K562 (cell line): ENCODE measurements around the gene PIGL. TPM values are rescaled to one million over a fixed set of nuclear protein-coding genes. Genes with fewer than 3 reads are reported as not detected.

ENCODE experiments used
- CHD4 ChIP-seq: fragments of 200-600 bp; sonication (generic); IDR thresholded peaks from 3 replicates; pipeline ENCODE4 v1.6.1; 2012; ENCODE audit warnings: low read depth, mild to moderate bottlenecking, mixed read lengths, low read length, inconsistent platforms; ENCODE audit not compliant: insufficient read depth, insufficient replicate concordance, poor library complexity, severe bottlenecking
- ERF ChIP-seq: fragments of 450-650 bp; formaldehyde crosslinking; IDR thresholded peaks from 2 replicates; pipeline ENCODE4 v1.4.0; 2020; ENCODE audit warnings: mild to moderate bottlenecking, mixed read lengths
- ETV5 ChIP-seq: sonication (generic); formaldehyde crosslinking; IDR thresholded peaks from 2 replicates; pipeline ENCODE4 v1.4.0; 2020; ENCODE audit warnings: low read depth, mild to moderate bottlenecking, missing genetic modification reagents
- FOXP1 ChIP-seq: sonication (generic); formaldehyde crosslinking; IDR thresholded peaks from 2 replicates; pipeline ENCODE4 v1.8.0; 2022; ENCODE audit warnings: mild to moderate bottlenecking, missing genetic modification reagents
- GABPB1 ChIP-seq: sonication (generic); formaldehyde crosslinking; IDR thresholded peaks from 2 replicates; pipeline ENCODE4 v1.8.0; 2022; ENCODE audit warnings: mild to moderate bottlenecking, missing genetic modification reagents
- MTF1 ChIP-seq: fragments of 250-450 bp; sonication (Bioruptor Pico); IDR thresholded peaks from 2 replicates; pipeline ENCODE4 v1.9.0; 2021; ENCODE audit warnings: moderate library complexity, mild to moderate bottlenecking, inconsistent platforms, borderline replicate concordance
- NR3C1 ChIP-seq: sonication (generic); formaldehyde crosslinking; IDR thresholded peaks from 2 replicates; pipeline ENCODE4 v1.8.1; 2022; ENCODE audit warnings: missing genetic modification reagents
- PRPF4 ChIP-seq: fragments of 200-400 bp; formaldehyde crosslinking; IDR thresholded peaks from one replicate; pipeline ENCODE4 v1.6.1; 2017; ENCODE audit warnings: low read length, low read depth, mild to moderate bottlenecking; ENCODE audit not compliant: insufficient read depth, poor library complexity, severe bottlenecking
- PTRF ChIP-seq: fragments of 450-650 bp; IDR thresholded peaks from 2 replicates; pipeline ENCODE4 v1.6.1; 2016; ENCODE audit warnings: mild to moderate bottlenecking, missing genetic modification characterization, missing compliant biosample characterization
- SREBF1 ChIP-seq: fragments of 150-350 bp; IDR thresholded peaks from 2 replicates; pipeline ENCODE4 v1.6.1; 2014; ENCODE audit warnings: antibody characterized with exemption, low read depth, low read length, borderline replicate concordance
- SRF ChIP-seq, 2 experiments: fragments of 250-450, 450-650 bp in 1 of 2; sonication (Bioruptor Pico) in 1 of 2; sonication (generic) in 1 of 2; formaldehyde crosslinking; IDR thresholded peaks; 2 replicates each; pipeline versions ENCODE4 v1.5.0 to v1.5.1; 2020 to 2022; ENCODE audit warnings: mild to moderate bottlenecking in 1 of 2, missing genetic modification reagents in 1 of 2
- THRAP3 ChIP-seq: fragments of 450-650 bp; IDR thresholded peaks from 2 replicates; pipeline ENCODE4 v1.6.1; 2016; ENCODE audit warnings: mild to moderate bottlenecking, inconsistent platforms, borderline replicate concordance
- ZBTB8A ChIP-seq: fragments of 450-650 bp; IDR thresholded peaks from 2 replicates; pipeline ENCODE4 v1.6.1; 2018; ENCODE audit warnings: mild to moderate bottlenecking, moderate library complexity; ENCODE audit not compliant: partially characterized antibody
- ZFP30 ChIP-seq: fragments of 250-450 bp; sonication (Bioruptor Pico); IDR thresholded peaks from 2 replicates; pipeline ENCODE4 v1.8.0; 2022; ENCODE audit warnings: moderate library complexity, mild to moderate bottlenecking, inconsistent platforms, borderline replicate concordance
- ZFP36 ChIP-seq: fragments of 150-350 bp; IDR thresholded peaks from 2 replicates; pipeline ENCODE4 v1.6.1; 2018; ENCODE audit warnings: low read length, low read depth; ENCODE audit not compliant: partially characterized antibody
- ZNF146 ChIP-seq: IDR thresholded peaks from one replicate; pipeline ENCODE4 v1.6.1; 2018; ENCODE audit warnings: missing compliant biosample characterization; ENCODE audit not compliant: unreplicated experiment
- ZNF561 ChIP-seq: fragments of 450-650 bp; formaldehyde crosslinking; conservative IDR thresholded peaks from 2 replicates; pipeline ENCODE4 v1.4.0; 2020; ENCODE audit warnings: mild to moderate bottlenecking, moderate library complexity
- ZNF696 ChIP-seq: fragments of 250-450 bp; sonication (Bioruptor Pico); conservative IDR thresholded peaks from 2 replicates; pipeline ENCODE4 v1.4.0; 2020; ENCODE audit warnings: mild to moderate bottlenecking, moderate library complexity
- polyA plus RNA-seq, 8 experiments: library from polyadenylated mRNA; depleted of rRNA in 4 of 8; stranded (reverse) in 5 of 8; unstranded in 3 of 8; fragments of >200 nt; fragmentation: Nextera tagmentation in 2 of 8; fragmentation: Illumina TruSeq in 1 of 8; extraction: Ambion mirVana in 2 of 8; extraction: Trizol in 1 of 8; gene quantifications; 2 replicates each; pipeline versions ENCODE4 v1.2.1 to v1.2.3, GENCODE V29; 2011 to 2014; ENCODE audit warnings: inconsistent platforms in 1 of 8, missing spikeins in 1 of 8
- total RNA-seq, 7 experiments: library from RNA; depleted of rRNA in 6 of 7; stranded (reverse); fragments of >200 nt in 6 of 7; fragmentation: Illumina TruSeq in 2 of 7; extraction: Trizol in 2 of 7; gene quantifications; 2 replicates each; pipeline versions ENCODE4 v1.2.1 to v1.2.3, GENCODE V29; 2011 to 2021; ENCODE audit warnings: low replicate concordance in 1 of 7
- TF ChIP-seq, protein P1 (sequence below): fragments of 450-650 bp; IDR thresholded peaks from 2 replicates; pipeline ENCODE4 v1.6.1; 2016; ENCODE audit warnings: antibody characterized with exemption
- TF ChIP-seq, protein P2 (sequence below): fragments of 450-650 bp; IDR thresholded peaks from 2 replicates; pipeline ENCODE4 v1.6.1; 2017; ENCODE audit warnings: antibody characterized with exemption, mild to moderate bottlenecking
- TF ChIP-seq, protein P3 (sequence below): sonication (generic); formaldehyde crosslinking; IDR thresholded peaks from 2 replicates; pipeline ENCODE4 v1.8.1; 2022; ENCODE audit warnings: missing genetic modification reagents

The PIGL gene
- total and polyA plus RNA-seq, 9 of the 15 experiments (the other 6 are each of a cell fraction or from before 2014, with no cell fraction given): 19.9 to 55.3 (median 29.6) TPM

DNA sequence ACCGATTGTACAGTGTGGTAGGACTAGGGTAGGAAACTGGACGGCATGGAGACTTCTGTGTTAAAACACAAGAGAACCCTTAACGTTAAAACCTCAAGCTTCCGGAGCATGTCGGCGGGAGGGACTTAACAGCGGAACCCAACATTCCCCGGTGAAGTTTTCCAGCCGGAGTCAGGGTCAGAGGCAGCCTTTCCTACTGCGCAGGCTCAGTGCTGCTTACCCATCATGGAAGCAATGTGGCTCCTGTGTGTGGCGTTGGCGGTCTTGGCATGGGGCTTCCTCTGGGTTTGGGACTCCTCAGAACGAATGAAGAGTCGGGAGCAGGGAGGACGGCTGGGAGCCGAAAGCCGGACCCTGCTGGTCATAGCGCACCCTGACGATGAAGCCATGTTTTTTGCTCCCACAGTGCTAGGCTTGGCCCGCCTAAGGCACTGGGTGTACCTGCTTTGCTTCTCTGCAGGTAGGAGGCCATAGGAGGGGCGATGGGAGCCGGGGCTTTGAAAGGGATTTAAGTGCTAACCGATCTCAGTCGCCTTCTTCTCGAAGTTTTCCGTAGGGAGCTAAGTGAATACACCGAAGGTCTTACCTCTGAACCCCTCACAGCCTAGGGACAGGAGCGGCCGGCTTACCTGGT lies at the start of gene PIGL (continued):
- no peak for TF ChIP-seq ZFP30 (CRISPR knock-in tag)
- 0 out of 2 replicates have a peak, but pooled peaks have one; percentile 48 for TF ChIP-seq FOXP1 (CRISPR knock-in tag)
- TF ChIP-seq ZFP36: no peak
- no peak for TF ChIP-seq PTRF (tag)
- no peak for TF ChIP-seq ZNF696
- no peak for TF ChIP-seq PRPF4
- TF ChIP-seq NR3C1: no peak
- peak; percentile 93 for TF ChIP-seq ETV5 (CRISPR knock-in tag)
- no peak for TF ChIP-seq ERF (CRISPR knock-in tag)
- TF ChIP-seq SREBF1: no peak
- no peak for TF ChIP-seq THRAP3
- TF ChIP-seq, protein P1, sequence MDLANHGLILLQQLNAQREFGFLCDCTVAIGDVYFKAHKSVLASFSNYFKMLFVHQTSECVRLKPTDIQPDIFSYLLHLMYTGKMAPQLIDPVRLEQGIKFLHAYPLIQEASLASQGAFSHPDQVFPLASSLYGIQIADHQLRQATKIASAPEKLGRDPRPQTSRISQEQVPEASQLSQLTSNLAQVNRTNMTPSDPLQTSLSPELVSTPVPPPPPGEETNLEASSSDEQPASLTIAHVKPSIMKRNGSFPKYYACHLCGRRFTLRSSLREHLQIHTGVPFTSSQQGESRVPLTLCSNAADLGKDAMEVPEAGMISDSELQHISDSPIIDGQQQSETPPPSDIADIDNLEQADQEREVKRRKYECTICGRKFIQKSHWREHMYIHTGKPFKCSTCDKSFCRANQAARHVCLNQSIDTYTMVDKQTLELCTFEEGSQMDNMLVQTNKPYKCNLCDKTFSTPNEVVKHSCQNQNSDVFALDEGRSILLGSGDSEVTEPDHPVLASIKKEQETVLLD: peak; percentile 51; the same call in 1 of the 2 replicates
- TF ChIP-seq GABPB1: peak; percentile 95
- no peak for TF ChIP-seq SRF (CRISPR knock-in tag; IDR thresholded peaks at IDR 0.05)
- no peak for TF ChIP-seq CHD4
- no peak for TF ChIP-seq ZNF146
- TF ChIP-seq, protein P2, sequence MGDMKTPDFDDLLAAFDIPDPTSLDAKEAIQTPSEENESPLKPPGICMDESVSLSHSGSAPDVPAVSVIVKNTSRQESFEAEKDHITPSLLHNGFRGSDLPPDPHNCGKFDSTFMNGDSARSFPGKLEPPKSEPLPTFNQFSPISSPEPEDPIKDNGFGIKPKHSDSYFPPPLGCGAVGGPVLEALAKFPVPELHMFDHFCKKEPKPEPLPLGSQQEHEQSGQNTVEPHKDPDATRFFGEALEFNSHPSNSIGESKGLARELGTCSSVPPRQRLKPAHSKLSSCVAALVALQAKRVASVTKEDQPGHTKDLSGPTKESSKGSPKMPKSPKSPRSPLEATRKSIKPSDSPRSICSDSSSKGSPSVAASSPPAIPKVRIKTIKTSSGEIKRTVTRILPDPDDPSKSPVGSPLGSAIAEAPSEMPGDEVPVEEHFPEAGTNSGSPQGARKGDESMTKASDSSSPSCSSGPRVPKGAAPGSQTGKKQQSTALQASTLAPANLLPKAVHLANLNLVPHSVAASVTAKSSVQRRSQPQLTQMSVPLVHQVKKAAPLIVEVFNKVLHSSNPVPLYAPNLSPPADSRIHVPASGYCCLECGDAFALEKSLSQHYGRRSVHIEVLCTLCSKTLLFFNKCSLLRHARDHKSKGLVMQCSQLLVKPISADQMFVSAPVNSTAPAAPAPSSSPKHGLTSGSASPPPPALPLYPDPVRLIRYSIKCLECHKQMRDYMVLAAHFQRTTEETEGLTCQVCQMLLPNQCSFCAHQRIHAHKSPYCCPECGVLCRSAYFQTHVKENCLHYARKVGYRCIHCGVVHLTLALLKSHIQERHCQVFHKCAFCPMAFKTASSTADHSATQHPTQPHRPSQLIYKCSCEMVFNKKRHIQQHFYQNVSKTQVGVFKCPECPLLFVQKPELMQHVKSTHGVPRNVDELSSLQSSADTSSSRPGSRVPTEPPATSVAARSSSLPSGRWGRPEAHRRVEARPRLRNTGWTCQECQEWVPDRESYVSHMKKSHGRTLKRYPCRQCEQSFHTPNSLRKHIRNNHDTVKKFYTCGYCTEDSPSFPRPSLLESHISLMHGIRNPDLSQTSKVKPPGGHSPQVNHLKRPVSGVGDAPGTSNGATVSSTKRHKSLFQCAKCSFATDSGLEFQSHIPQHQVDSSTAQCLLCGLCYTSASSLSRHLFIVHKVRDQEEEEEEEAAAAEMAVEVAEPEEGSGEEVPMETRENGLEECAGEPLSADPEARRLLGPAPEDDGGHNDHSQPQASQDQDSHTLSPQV: peak; percentile 80
- no peak for TF ChIP-seq ZNF561
- TF ChIP-seq, protein P3, sequence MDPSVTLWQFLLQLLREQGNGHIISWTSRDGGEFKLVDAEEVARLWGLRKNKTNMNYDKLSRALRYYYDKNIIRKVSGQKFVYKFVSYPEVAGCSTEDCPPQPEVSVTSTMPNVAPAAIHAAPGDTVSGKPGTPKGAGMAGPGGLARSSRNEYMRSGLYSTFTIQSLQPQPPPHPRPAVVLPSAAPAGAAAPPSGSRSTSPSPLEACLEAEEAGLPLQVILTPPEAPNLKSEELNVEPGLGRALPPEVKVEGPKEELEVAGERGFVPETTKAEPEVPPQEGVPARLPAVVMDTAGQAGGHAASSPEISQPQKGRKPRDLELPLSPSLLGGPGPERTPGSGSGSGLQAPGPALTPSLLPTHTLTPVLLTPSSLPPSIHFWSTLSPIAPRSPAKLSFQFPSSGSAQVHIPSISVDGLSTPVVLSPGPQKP (CRISPR knock-in tag): no peak
- no peak for TF ChIP-seq MTF1 (CRISPR knock-in tag)
- TF ChIP-seq ZBTB8A: no peak
